LNCaP clone FGC (cell line): ENCODE results near the gene CASKIN1.

ENCODE experiments used
- DNase-seq: peaks from one replicate; pipeline ENCODE4 v3.0.0-alpha.2; 2011; ENCODE audit warnings: low read depth
- H3K4me3 ChIP-seq: 2 replicates; pipeline ENCODE4 v1.5.1; 2011; ENCODE audit warnings: mild to moderate bottlenecking, low read depth, low read length, control low read depth
- TF ChIP-seq, protein P1 (sequence below): IDR thresholded peaks from 2 replicates; pipeline ENCODE4 v1.5.1; 2012; ENCODE audit warnings: mild to moderate bottlenecking; ENCODE audit not compliant: control insufficient read depth, insufficient read depth; ENCODE audit errors: extremely low read depth

Gene CASKIN1

DNA sequence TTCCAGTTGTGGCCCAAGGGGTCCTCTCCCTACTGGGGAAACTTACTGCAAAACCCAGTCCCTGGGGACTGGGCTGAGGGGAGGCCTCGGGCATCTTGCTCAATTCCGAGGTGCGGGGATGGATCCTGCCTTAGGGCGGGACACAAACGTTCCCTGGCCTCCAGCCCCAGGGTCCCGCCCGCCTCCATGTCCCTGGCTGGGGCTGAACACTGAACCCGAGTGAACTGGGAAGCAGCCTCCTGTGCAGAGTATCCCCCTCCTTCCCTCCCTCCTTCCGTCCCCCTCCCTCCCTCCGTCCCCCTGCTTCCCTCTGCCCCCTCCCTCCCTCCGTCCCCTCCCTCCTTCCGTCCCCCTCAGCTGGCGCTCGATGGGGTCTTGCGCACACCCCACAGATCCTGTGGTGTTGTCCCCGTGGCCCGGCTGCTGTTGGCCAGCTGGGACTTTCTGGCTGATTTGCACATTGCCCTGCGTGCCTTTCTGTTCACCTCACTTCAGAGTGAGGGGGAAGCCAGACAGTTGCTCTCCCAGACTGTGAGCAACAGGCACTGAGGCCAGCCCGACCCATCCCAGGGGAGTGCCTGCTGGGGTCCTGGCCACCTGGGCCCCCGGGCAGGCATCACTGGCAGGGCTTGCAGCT, 35.4 kb downstream of the CASKIN1 start:
- DNase-seq: no peak
- TF ChIP-seq, protein P1, sequence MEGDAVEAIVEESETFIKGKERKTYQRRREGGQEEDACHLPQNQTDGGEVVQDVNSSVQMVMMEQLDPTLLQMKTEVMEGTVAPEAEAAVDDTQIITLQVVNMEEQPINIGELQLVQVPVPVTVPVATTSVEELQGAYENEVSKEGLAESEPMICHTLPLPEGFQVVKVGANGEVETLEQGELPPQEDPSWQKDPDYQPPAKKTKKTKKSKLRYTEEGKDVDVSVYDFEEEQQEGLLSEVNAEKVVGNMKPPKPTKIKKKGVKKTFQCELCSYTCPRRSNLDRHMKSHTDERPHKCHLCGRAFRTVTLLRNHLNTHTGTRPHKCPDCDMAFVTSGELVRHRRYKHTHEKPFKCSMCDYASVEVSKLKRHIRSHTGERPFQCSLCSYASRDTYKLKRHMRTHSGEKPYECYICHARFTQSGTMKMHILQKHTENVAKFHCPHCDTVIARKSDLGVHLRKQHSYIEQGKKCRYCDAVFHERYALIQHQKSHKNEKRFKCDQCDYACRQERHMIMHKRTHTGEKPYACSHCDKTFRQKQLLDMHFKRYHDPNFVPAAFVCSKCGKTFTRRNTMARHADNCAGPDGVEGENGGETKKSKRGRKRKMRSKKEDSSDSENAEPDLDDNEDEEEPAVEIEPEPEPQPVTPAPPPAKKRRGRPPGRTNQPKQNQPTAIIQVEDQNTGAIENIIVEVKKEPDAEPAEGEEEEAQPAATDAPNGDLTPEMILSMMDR: no peak

DNA sequence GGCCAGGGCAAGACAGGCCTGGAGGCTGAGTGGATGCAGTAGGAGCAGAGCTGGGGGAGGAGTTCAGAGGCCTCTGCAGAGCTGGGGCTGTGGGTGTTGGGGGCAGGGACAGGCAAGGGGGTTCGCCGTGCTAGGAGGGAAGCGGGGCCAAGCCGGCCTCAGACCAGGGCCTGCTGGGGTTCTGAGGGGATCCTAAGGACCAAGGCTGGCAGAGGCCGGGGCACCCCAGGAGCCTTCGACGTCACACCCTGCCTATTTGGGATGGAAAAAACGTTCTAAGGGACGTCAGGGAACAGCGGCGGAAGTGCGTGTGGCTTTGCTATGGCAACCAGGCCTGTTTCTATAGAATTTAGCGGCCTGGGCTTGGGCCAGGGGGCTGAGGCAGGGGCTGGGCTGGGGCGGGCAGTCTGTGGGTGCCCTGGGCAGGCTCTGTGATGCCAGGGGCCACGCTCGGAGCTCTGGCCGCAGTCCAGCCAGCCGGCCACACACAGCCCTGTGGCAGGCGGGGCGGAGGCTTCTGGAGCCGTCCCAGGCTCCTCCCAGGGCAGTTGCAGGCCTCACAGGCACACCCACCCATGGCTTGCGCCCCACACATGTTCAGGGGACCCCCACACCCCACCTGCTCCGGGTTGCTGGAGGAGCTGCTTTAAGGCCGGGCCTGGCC, 37.1 kb downstream of the CASKIN1 start:
- H3K4me3 ChIP-seq: no peak overlapping the region
- DNase-seq: no peak

More for the DNA sequence above, 35.4 kb downstream of the CASKIN1 start:
- no peak overlapping the region for H3K4me3 ChIP-seq

DNA sequence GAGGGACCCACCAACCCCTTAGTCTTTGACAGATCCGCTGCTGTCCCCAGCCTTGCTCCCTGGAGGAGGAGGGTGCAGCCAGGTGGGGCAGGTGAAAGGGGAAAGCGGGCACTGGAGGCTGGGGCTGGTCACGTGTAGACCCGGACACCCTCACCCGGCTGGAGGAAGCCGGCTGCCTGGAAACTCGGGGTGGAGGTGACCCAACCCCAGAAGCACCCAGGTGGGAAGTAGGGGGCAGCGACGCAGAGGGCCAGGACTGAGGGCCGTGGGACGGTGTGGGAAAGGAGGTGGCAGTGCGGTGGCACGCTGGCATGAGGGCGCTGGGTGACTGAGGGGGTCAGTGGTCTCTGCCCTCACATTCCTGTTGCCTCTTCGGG, 38.2 kb downstream of the CASKIN1 start:
- TF ChIP-seq, protein P1: no peak
- no peak for DNase-seq
- no peak overlapping the region for H3K4me3 ChIP-seq

More for the DNA sequence above, 37.1 kb downstream of the CASKIN1 start:
- TF ChIP-seq, protein P1: no peak

DNA sequence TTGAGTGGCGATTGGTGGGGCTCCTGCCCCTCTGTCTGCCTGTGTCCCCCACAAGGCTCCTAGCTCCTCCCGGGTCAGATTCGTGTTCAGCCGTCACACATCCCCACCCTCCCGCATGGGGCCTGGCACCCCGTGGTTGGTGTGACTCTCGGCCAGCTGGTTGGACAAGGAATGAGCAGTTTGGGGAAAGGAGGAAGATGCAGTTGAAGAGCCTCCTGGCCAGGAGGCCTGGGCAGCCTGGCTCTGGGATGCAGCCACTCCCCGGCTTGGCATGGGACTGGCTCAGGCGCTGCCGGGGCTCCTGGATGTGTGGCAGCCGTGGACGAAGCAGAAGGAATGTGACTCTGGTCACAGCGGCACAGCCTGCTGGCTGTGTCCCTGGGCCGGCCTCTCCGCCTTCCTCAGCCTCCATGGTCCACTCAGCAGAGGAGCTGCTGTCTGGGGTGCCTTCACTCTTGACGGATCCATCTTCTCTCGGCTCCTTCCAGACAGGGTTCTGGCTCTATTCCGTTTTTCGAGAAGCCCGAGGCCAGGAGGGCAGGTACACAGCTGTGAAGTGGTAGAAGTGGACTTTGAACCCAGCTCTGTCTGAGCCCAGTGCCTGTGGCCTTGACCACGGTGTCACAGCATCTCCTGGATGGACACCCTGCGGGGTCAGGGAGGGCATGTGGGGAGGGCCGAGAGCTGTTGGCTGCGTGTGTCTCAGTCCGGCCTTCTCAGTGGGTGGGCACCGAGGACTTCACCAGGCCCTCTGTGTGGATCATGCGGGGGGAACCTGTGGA, 38.7 kb downstream of the CASKIN1 start:
- no peak for DNase-seq
- peak overlapping the region; percentile 90 for H3K4me3 ChIP-seq
- TF ChIP-seq, protein P1: no peak

DNA sequence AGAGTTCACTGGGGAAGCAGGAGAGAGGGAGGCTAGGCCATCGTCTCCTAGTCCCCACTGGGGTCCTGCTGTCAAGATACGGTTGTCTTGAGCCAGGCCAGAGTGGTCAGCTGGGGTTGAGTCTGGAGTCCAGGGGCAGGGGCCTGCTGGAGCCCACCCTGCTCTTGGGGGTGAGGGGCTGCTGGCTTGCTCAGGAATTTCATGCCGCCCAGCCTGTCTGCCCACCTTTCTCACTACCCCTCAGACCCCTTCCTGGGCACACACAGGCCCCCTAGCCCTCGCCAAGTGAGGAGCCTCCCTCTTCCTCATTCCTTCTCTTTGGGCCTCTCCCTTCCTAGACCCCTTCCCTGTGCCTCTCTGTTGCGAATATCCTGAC, 39.6 kb downstream of the CASKIN1 start:
- peak overlapping the region; percentile 90 for H3K4me3 ChIP-seq
- no peak for DNase-seq
- TF ChIP-seq, protein P1: no peak

DNA sequence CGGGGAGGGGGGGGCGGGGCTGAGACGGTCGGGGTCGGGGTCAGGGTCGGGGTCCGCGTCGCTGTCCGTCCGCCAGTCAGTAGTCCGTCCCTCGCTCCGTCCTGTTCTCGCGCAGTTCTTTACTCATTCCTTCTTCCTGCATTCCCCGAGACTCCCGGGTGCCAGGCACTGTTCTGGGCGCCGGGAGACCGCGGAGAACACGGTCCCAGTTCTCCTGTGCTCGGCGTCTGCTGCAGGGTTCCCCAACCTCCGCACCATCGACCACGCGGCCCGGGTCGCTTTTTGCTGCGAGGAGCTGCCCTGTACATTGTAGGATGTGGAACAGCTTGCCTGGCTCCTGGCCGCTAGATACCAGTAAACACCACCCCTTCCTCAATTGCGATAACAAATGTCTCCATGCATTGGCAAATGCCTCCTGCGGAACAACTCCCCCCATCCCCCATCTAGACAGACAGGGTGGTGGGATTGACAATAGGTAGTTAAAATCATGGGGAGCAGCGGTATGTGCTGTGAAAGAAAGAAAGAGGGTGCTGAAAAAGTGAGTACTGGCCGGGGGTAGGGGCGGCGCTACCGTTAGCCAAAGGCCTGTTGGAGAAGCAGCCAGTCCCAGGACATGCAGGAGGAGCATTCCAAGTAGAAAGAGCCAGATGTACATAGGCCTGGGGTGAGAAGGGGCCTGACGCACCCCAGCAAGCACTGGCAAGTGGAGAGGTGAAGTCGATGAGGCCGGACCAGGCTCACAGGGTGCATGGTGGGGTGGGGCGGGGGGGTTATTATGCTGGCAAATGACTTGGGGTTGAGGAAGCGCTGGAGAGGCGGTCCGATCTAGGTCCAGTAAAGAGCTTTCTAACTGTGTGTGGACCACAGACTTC, 40.2 kb downstream of the CASKIN1 start:
- TF ChIP-seq, protein P1: no peak
- peak overlapping the region; percentile 90 for H3K4me3 ChIP-seq
- no peak for DNase-seq
